Ecto neural progenitor cell (in vitro differentiated cells): Measurements from ENCODE around the gene CELF1.
"Not testable (repeated sequence)": the region's sequence is repeated elsewhere in the genome, so short reads cannot be mapped to it uniquely, and the experiment has no call there.

ENCODE experiments used
- DNase-seq: peaks from one replicate; pipeline ENCODE4 v3.0.0-alpha.2; 2018; ENCODE audit warnings: low spot score

Gene CELF1

DNA sequence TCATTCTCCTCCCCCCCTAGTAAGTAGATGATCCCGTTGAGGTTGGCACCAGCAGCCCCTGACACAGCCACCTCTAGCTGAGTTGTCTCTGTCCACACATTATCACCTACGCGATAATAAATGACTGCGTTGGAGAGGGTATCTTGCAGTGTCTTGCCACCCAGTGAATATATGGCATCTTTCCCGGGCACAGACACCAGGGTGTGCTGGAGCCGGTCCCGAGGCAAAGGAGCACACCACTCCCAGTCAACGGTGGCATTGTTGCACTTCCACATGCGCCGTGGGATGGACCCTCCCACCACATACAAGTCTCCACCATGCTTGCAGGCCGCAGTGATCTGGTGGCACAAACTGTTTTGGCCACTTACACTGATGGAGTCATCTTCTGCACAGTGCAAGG lies 20.4 kb upstream of the CELF1 start:
- DNase-seq = no peak

DNA sequence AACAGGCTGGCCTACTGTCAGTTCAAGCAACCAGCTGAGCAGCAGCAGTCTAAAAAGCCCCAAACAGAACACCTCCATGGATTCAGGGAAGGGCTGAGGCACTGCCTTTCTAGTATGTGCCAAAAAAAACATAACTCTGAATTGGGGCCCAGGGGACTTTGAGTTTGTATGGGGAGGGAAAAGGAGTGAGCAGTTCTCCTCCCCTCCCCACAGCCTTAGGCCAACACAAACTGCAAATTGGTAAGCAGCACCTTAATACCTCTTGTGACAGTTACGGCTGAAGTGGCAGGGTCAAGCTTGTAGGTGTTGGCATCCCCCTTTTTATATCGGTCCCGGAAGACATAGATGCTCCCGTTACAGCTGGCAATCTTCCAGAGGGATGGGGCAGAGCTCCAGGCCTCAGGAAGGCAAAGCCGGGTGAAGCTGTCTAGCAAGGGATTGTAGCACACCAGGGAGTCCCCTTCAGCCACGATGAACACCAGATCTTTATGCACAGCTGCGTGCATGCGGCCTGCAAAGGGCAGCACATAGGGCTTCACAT lies 19.9 kb upstream of the CELF1 start:
- DNase-seq = no peak

DNA sequence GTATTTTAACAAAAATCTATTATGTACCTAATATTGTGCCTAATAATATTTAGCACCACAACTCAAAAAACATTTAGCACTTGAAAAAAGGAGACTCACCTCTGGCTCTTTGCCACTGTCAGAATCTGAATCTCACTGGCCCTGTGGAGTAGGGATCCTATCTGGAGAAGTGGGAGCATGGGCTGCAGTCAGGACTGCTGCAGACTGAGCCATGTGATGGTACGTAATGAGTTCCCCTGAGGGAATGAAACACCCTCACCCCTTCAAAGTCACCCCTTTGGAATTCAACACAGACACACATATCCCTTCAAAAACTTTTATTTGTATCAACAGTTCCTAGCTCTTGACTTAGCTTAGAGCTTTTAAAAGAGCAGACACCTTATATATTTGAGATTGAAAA lies 19.0 kb upstream of the CELF1 start:
- no peak for DNase-seq

DNA sequence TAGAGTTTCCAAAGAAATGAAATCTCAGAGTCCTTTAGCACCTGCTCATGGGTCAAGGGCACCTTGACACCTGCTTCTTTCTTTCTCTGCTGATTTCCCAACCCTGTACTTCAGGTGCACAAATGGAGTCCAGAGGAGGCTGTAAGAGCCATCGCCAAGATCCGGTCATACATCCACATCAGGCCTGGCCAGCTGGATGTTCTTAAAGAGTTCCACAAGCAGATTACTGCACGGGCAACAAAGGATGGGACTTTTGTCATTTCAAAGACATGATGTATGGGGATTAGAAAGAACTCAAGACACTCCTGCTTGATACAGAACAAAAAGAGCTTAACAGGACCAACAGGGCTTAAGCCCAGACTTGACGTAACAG lies 18.4 kb upstream of the CELF1 start:
- no peak for DNase-seq

DNA sequence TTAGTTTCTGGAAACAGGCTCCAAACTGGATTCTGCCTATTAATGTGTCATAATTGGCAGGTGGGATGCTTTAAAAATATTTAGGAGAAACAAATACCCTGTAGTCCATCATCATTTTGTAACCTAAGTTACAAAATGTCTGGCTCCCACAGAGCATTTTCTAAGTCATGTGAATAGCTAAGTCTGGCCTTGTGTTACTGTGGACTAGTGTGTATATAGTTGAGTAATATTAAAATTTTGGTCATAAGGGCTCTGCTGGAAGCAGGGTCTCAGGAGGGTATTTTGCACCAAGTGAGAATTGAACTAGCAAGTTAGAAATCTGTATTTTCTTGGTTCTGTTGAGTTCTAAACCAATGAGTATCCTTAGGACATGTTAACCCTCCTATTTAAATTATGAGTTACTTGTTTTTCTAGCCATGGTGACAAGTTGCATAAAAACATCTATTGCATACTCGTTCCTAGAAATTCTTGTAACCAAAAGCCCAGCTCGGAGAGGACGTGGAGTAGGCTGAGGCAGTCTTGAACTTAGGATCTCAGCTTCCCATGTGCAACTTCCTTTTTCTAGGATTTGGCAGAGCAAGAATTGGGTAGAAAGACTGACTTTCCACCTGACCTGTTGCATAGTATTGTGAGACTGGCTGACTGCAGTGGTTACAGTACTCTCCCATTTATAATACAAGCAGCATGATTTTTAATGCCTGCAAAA lies 17.9 kb upstream of the CELF1 start:
- DNase-seq = no peak

DNA sequence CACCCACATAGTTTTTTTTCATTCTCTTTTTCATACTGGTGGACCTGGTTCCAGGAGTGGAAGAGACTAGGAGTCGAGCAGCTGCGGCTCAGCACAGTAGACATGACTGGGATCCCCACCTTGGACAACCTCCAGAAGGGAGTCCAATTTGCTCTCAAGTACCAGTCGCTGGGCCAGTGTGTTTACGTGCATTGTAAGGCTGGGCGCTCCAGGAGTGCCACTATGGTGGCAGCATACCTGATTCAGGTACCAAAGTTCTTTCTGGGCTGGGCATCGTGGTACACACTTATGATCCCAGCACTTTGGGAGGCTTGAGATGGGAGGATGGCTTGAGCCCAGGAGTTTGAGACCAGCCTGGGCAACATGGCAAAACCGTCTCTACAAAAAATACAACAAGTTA lies 16.7 kb upstream of the CELF1 start:
- DNase-seq = no peak

DNA sequence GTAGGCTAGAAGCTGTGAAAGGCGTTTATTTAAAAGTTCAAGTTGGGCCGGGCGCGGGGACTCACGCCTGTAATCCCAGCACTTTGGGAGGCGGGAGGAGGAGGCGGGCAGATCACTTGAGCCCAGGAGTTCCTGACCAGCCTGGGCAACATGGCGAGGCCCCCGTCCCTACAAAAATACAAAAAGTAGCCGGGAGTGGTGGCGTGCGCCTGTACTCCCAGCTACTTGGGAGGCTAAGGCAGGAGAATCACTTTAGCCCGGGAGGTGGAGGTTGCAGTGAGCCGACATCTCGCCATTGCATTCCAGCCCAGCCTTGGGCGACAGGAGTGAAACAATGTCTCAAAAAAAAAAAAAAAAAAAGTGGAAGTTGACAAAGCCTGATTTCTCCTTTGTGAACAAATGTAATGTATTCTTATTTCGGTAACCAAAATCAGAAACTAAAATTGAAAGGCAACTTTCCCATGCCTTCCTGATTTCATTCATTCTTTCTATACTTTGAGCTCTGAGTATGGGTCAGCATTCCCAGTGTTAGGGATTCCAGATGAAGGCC lies 13.3 kb upstream of the CELF1 start:
- DNase-seq = no peak

DNA sequence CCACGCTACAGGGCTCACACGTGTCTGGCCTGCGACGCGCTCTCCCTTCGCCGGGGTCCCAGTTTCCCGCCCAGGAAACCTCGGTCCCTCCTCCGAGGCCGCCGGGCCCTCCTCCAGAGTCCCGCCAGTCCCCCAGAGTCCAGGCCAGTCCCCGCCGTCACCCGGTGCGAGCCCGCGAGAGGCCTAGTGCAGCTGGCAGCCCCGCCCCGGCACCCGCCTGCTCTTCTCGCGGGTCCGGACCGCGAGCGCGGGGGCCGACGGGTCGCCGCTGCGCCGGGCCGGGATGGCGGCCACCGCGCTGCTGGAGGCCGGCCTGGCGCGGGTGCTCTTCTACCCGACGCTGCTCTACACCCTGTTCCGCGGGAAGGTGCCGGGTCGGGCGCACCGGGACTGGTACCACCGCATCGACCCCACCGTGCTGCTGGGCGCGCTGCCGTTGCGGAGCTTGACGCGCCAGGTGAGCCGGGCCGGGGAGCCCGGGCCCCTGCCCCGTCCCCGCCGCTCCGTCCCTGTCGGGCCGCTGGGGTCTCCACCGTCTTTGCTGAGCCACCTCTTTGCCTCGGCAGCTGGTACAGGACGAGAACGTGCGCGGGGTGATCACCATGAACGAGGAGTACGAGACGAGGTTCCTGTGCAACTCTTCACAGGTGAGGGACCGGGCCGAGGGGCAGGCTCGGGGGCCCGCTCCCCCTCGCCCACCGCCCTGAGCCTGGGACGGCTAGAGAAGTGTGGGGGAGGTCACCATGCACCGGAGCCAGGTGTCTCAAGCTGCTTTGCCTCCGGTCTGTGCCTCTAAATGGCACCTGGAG lies 12.6 kb upstream of the CELF1 start, which contains the start of gene PTPMT1:
Gene PTPMT1 (plus strand): TSS at position 260 of the 809 bp plus-strand sequence. CDS start 24 bp downstream, at position 284.
- DNase-seq = peak; percentile 79

DNA sequence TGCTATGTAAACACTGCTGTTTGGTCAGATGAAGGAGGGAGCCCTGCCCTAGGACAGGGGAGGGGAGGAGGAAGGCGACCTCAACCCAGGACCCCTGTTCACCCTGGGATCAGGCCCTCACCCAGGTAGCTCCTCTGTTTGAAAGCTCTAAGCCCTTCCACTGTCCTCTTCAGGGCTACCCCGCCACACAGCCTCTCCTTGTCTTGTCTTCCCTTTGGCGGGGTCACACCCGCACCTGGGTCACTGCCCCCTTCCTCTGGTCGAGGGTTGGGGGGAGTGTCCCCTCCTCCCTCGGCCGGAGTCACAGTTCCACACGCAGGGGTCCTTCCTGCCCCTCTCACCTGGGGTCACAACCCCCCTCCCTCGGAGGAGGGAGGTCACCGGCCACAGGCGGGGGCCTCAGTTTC lies 12.0 kb upstream of the CELF1 start:
- DNase-seq = no peak

DNA sequence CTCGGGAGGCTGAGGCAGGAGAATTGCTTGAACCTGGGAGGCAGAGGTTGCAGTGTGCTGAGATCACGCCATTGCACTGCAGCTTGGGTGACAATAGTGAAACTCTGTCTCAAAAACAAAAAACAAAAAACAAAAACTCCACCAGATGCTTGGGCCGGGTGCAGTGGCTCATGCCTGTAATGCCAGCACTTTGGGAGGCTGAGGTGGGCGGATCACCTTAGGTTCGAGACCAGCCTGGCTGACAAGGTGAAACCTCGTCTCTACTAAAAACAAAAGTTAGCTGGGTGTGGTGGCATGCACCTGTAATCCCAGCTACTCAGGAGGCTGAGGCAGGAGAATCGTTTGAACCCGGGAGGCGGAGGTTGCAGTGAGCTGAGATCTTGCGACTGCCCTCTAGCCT lies 11.4 kb upstream of the CELF1 start:
- not testable (repeated sequence) for DNase-seq

DNA sequence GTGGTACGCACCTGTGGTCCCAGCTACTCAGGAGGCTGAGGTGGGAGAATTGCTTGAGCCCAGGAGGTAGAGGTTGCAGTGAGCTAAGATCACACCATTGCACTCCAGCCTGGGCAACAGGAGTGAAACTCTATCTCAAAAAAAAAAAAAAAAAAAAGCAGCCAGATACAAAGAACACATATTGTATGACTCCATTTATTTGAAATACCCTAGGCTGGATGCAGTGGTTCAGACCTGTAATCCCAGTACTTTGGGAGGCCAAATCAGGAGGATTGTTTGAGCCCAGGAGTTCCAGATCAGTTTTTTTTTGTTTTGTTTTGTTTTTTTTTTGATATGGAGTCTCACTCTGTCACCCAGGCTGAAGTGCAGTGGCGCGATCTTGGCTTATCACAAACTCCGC lies 9.5 kb upstream of the CELF1 start:
- not testable (repeated sequence) for DNase-seq

DNA sequence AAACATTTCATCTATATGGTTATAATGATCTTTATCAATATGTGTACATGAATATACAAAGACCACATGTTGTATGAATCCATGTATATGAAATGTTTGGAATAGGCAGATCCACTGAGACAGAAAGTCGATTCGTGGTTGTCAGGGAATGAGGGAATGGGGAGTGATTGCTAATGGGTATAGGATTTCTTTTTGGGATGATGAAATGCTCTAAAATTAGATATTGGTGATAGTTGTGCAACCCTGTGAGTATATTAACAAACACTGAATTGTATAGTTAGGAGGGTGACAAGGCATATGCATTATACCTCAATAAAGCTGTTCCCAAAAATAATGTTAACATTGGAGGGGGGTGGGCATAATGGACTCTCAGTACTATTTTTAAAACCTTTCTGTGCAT lies 7.5 kb upstream of the CELF1 start:
- no peak for DNase-seq

DNA sequence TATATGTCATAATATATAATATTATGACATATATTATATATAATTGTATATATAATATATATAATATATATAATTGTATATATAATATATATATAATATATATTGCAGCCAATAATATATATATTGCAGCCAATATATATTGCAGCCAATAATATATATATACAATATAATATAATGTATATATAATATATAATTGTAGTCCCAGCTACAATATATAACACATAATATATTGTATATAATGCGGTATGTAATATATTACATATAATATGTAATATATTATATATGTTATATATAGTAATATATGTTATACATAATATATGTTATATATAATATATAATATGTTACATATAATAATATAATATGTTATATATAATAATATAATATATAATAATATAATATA lies 5.8 kb upstream of the CELF1 start:
- no peak for DNase-seq

DNA sequence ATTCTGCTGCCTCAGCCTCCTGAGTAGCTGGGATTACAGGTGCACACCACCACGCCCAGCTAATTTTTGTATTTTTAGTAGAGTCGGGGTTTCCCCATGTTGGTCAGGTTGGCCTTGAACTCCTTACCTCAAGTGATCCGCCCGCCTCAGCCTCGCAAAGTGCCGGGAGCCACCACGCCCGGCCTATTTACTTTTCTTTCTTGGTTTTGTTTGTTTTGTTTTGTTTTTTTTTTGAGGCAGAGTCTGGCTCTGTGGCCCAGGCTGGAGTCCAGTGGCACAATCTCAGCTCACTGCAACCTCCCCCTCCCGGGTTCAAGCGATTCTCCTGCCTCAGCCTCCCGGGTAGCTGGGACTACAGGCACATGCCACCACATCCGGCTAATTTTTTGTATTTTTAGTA lies 4.1 kb upstream of the CELF1 start:
- DNase-seq = not testable (repeated sequence)

DNA sequence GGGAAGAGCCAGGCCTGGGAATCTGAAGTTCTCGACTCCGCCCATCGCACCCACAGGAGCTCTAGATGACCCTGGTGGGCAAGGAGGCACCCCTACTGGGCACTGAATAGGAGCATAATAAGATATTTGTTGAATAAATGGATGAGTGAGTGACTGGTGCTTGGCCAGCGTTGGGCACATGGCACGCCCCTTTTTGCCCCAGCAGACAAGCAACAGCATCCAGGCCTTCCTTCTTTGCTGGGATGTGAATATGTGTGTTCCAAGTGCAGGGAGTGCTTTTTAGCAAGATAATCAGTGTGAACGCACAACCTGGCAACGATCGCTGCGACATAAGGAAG lies 443 bp upstream of the CELF1 start:
- DNase-seq = no peak

DNA sequence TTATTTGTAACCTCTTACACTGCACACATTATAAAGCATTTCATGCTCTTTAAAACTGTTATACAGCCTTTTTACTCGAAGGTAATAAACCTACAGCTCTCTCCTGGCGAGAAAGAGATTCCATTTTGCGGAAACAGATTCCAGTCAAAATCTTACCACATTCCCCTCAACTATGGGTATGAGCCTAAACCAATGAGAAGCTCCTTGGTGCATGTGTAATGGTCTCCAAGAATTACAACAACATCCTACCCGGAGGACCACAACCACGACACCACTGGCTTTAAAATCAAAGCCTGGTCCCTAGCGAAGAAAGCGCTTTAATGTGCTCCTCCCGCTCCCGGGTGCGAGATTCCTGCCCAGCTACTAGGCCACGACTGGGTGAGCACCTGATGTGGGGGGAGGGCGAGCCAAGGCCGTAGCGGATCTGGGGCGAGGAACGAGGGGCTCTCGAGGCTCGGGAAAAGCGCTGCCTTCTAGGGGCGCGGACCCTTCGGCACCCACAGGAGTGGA lies 821 bp downstream of the CELF1 start:
- peak; percentile 63 for DNase-seq

DNA sequence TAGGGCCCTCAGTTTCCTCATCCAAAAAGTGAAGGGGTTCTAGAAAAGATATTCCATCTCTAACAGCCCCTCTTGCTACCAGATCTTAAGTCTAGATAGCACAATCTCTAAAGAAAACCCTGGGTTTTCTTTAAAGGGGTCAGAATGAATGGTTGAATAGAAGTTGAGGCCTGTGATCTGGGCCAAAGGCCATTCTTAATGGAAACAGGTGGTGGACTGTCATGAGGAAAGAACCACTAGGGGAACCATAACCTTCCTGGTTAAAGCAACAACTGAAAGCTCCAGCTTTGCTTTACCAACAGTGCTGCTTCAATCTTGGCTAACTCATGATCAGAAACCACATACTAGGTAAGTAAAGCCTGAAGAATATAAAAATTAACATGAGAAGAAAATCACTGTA lies 1.8 kb downstream of the CELF1 start:
- DNase-seq = no peak

DNA sequence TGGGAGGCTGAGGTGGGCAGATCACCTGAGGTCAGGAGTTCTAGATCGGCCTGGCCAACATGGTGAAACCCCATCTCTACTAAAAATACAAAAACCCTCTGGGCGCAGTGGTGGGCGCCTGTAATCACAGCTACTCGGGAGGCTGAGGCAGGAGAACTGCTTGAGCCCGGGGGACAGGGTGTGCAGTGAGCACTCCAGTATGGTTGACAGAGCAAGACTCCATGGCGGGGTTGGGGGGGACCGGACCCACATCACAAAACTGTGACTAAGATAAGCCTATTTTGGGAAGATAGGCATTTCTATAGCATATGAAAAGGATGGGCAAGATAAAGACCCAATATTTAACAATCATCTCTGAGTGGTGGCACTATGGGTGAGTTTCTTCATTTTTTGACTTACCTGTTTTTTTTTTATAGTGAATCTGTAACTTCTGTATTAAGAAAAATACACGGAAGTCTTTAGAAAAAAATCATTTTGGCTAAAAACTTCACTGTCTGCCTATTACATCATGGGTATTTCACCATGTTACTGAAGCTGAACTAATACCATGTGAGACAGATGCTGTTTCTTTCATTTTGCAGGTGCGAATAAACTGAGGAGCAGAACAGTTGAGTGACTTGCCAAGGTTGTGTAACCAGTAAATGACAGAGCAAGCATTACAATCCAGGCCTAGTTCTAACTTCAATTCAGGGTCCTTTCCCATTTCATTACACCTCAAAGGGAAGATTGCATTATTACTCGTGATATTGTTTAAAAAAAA lies 2.5 kb downstream of the CELF1 start:
- no peak for DNase-seq

DNA sequence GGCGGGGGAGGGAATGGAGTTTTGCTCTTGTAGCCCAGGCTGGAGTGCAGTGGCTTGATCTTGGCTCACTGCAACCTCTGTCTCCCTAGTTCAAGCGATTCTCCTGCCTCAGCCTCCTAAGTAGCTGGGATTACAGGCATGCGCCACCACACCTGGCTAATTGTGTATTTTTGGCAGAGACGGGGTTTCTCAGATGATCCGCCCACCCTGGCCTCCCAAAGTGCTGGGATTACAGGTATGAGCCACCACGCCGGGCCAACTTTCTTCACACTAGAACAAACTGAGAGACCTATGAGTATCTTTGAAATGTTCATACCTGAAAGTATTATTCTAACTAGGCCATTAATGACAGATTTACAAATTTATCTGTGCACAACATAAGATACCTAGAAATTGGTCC lies 6.7 kb downstream of the CELF1 start:
- not testable (repeated sequence) for DNase-seq

DNA sequence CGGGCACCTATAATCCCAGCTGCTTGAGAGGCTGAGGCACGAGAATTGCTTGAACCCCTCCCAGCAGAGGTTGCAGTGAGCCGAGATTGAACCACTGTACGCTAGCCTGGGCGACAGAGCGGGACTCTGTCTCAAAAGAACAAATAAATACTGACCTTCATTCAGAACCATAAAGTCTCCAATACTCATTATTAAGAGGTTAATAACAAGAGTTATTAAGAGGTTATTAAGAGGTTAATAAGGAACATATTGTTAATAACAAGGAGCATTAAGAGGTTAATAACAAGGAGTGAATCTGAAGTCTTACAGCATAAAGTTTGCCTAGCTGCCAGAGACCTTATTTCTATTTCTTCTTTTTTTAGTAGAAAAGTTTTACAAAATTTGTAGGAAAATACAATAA lies 7.6 kb downstream of the CELF1 start:
- DNase-seq = no peak

DNA sequence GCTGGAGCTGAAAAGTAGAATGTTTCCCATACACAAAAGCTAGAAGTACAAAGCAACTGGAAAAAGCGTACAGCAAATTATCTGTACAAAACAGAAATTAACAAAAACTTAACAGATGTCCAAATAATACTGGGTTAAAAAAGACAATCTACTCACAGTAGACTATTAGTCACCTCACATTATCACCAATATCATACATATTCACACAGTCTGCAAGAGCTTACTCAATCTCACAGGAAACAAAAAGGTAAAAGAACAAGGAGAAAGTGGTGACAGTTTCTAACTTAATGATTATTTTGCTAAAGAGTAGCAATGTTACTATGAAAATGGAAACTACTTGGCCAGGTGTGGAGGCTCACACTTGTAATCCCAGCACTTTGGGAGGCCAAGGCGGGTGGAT lies 11.9 kb downstream of the CELF1 start:
- DNase-seq = no peak

DNA sequence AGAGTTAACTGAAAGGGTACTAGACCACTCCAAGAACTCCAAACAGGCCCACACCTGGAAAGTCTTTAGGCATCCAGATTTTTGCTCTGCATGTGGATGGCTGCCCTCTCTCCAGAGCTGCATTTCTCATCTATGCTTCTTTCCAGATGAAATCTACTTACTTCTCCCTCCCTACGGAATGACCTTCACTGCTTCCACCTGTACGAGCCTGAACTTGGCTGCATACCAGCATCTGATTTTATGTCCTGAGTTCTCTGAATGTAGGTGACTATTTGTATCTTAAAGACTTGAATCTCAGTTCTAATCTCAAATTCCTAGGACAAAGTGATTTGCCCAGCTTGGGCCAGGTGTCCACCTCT lies 13.3 kb downstream of the CELF1 start:
- no peak for DNase-seq
